Aorta (tissue), 5 donors: ENCODE results near the gene AKR1A1. TPM values are rescaled to one million over a fixed set of nuclear protein-coding genes. Genes with fewer than 3 reads are reported as not detected.
A peak's percentile ranks its signal among the peaks of the same experiment; 100 is the strongest.

Experiments used
- ATAC-seq: fragments of 200-7000 bp; cut with Tn5 transposase; one replicate; pipeline ENCODE4 v1.9.1; 2022; ENCODE audit warnings: moderate library complexity; ENCODE audit not compliant: low FRiP score
- DNase-seq, 2 donors: peaks; one replicate each; pipeline ENCODE4 v3.0.0-alpha.2; 2020
- H3K27ac ChIP-seq, 2 donors: one replicate each; pipeline ENCODE4 v1.5.1; 2013; ENCODE audit warnings: low read length in 2 of 2, mild to moderate bottlenecking in 2 of 2, moderate library complexity in 2 of 2, control low read depth in 1 of 2, inconsistent platforms in 1 of 2, low read depth in 1 of 2
- H3K27me3 ChIP-seq, 2 donors: one replicate each; pipeline ENCODE4 v1.6.1; 2013; ENCODE audit warnings: control low read depth in 1 of 2, low read length in 1 of 2, mild to moderate bottlenecking in 1 of 2, moderate library complexity in 1 of 2; ENCODE audit not compliant: insufficient read depth in 2 of 2, control insufficient read depth in 1 of 2
- H3K36me3 ChIP-seq, 2 donors: one replicate each; pipeline ENCODE4 v1.6.1; 2013; ENCODE audit warnings: control low read depth in 1 of 2, low read length in 1 of 2, mild to moderate bottlenecking in 1 of 2; ENCODE audit not compliant: insufficient read depth in 2 of 2, control insufficient read depth in 1 of 2
- H3K4me1 ChIP-seq, 2 donors: one replicate each; pipeline ENCODE4 v1.6.1; 2013; ENCODE audit warnings: low read length in 2 of 2, control low read depth in 1 of 2, mild to moderate bottlenecking in 1 of 2, moderate library complexity in 1 of 2; ENCODE audit not compliant: insufficient read depth in 2 of 2, control insufficient read depth in 1 of 2
- H3K4me3 ChIP-seq, 2 donors: one replicate each; pipeline ENCODE4 v1.5.1; 2013; ENCODE audit warnings: low read length in 2 of 2, control low read depth in 1 of 2, mild to moderate bottlenecking in 1 of 2
- H3K9me3 ChIP-seq: one replicate; pipeline ENCODE4 v1.6.1; 2013; ENCODE audit warnings: mild to moderate bottlenecking, low read length; ENCODE audit not compliant: control insufficient read depth
- WGBS, 2 donors: extraction: QIAGEN DNeasy Blood & Tissue Kit; methylation state at CpG; one replicate each; pipeline ENCODE4 v1.1.7; 2013; 5-methylcytosine and 5-hydroxymethylcytosine counted together
- intact Hi-C, 2 donors: fragments of 100-400 bp; cut with DNase I; formaldehyde crosslinking; loops; one replicate each; pipeline versions ENCODE4 v1.14.2 to v1.15.0; 2022
- polyA plus RNA-seq, 2 donors: library from polyadenylated mRNA; stranded (reverse); fragments of 200-250 nt; gene quantifications; one replicate each; pipeline ENCODE4 v1.2.3, GENCODE V29; 2013
- total RNA-seq, 2 donors: library from RNA; stranded (reverse); fragmentation: NEBNext Ultra II Directional; extraction: Animal tissue kit (Norgen Biotek cat#: 25700); gene quantifications; one replicate each; pipeline ENCODE4 v1.2.1, GENCODE V29; 2021
- donor health status: healthy with polysubstance abuse.
- donor health status: Bipolar disorder and iron deficiency.
- donor health status: DM: no; HTN: no; CAD: no.
- donor health status: DM: no; HTN: no; CAD: no.
- donor health status: DM: yes; HTN: yes; CAD: no.

AKR1A1 gene
- total and polyA plus RNA-seq, 4 donors, result 102 to 140 (median 128) TPM

DNA sequence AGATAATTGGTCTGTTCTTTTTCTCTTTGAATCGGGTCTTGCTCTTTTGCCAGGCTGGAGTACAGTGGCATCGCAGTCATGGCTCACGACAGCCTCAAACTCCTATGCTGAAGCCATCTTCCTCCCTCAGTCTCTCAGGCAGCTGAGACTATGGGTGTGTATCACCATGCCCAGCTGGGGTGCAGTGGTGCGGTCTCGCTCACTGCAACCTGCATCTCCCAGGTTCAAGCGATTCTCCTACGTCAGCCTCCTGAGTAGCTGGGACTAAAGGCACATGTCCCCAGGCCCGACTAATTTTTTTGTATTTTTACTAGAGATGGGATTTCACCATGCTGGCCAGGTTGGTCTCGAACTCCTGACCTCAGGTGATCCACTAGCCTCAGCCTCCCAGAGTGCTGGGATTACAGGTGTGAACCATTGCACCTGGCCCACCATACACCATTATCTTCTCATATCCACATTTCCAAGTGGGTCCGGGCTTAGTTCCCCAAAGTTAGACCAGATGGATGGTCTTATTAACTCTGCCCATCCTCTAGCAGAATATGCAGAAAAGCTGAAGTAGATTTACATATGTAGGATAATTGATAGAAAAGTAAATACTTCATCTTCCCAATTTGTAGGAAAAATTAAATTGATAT is 60.1 kb downstream of the AKR1A1 start:
- intact Hi-C loops, result no loop called here
- Histone ChIP-seq H3K4me3 (no peak overlapping the region), H3K36me3 (peaks cover 5 to 7% of the 10 kb centered on the region in 2 donors), H3K27ac (no peak overlapping the region), H3K9me3 (no peaks in the 10 kb centered on the region), H3K4me1 (no peaks in the 10 kb centered on the region), H3K27me3 (no peaks in the 10 kb centered on the region)
- no peak for ATAC-seq
- no peak for DNase-seq
- 95 to 97% methylated on average over 10 of the region's 10 CpGs for WGBS, 2 donors

DNA sequence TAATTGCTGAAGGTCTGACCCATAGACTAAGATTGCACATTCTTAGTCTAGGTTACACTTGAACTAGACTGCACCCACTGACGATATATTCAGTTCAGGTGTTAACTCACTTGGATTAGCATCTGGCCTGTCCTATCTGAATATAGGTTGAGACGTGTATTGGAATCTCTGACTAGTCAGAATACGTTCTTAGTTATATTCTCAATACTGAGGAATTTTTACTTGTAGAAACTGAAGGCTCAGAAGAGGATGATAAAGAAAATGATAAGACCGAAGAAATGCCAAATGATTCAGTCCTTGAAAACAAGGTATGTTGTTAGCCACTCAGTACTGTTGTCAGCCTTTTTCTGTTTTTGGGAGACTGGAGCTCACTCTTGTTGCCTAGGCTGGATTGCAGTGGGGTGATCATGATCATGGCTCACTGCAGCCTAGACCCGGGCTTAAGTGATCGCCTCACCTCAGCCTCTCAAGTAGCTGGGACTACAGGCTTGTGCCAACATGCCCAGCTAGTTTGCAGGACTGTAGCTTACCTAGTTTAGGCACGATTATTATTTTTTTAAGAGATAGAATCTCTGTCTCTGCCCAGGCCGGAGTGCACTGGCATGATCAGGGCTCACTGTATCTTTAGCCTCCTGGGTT is 62.4 kb downstream of the AKR1A1 start:
- peaks cover 4 to 5% of the 10 kb centered on the region in 2 donors for H3K36me3 ChIP-seq

DNA sequence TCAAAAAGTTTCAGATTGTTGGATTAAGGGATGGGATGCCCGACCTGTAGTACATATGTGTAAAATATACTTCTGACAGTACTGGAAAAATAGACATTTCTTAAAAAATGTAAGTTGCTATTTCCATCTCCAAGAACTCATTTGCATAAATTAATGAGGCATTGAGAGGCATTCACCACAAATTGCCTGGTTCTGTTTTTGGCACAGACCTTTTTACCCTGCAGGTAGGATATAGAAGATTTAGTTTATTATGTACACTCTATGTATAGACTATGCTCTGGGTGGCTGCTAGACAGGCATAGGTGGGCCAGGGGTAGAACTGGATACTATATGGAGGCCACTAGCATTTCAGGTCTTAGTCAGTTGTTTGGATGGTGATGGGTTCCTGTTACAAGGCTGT is 65.3 kb downstream of the AKR1A1 start:
- DNase-seq (no peak), ATAC-seq (no peak)
- 92 to 93% methylated on average over 1 of the region's 1 CpG for WGBS, 2 donors
- intact Hi-C loops, result no loop called here
- peaks cover 2 to 4% of the 10 kb centered on the region in 2 donors for H3K36me3 ChIP-seq
- no peaks in the 10 kb centered on the region for H3K9me3 ChIP-seq
- no peak overlapping the region for H3K4me3 ChIP-seq
- H3K27ac ChIP-seq, result no peak overlapping the region
- H3K27me3 ChIP-seq, result no peaks in the 10 kb centered on the region
- H3K4me1 ChIP-seq, result no peaks in the 10 kb centered on the region

More for the DNA sequence above, 62.4 kb downstream of the AKR1A1 start:
- H3K4me3 ChIP-seq, result no peak overlapping the region
- H3K27ac ChIP-seq, result no peak overlapping the region
- no peaks in the 10 kb centered on the region for H3K4me1 ChIP-seq
- H3K9me3 ChIP-seq, result no peaks in the 10 kb centered on the region
- H3K27me3 ChIP-seq, result no peaks in the 10 kb centered on the region
- WGBS, 2 donors, result 80 to 88% methylated on average over 8 of the region's 8 CpGs
- no peak for ATAC-seq
- intact Hi-C loops, result no loop called here
- DNase-seq, result no peak

DNA sequence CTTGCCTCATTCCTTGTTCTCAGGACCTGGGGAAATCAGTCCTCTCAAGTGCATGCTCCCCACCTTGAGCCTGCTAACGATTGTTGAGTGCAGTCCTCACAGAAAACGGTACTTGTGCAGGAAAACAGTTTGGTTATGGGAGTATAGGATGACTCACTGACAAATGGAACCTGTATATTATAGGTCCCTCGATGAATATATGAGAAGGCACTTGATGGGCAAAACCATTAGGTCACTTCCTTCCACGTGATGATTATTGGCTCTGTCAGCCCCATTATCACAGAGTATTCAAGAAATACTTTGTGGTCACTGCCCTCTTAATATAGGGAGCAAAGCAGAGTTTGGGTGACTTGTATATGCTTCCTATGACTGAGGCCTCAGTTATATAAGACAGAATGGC is 67.0 kb downstream of the AKR1A1 start:
- H3K36me3 ChIP-seq, result peaks cover 2 to 4% of the 10 kb centered on the region in 2 donors
- H3K4me3 ChIP-seq, result no peak overlapping the region
- H3K9me3 ChIP-seq, result no peaks in the 10 kb centered on the region
- ATAC-seq (no peak), DNase-seq (no peak)
- WGBS, 2 donors, result 78 to 82% methylated on average over 4 of the region's 4 CpGs
- intact Hi-C loops, result no loop called here
- H3K27me3 ChIP-seq, result no peaks in the 10 kb centered on the region
- no peak overlapping the region for H3K27ac ChIP-seq
- no peaks in the 10 kb centered on the region for H3K4me1 ChIP-seq

DNA sequence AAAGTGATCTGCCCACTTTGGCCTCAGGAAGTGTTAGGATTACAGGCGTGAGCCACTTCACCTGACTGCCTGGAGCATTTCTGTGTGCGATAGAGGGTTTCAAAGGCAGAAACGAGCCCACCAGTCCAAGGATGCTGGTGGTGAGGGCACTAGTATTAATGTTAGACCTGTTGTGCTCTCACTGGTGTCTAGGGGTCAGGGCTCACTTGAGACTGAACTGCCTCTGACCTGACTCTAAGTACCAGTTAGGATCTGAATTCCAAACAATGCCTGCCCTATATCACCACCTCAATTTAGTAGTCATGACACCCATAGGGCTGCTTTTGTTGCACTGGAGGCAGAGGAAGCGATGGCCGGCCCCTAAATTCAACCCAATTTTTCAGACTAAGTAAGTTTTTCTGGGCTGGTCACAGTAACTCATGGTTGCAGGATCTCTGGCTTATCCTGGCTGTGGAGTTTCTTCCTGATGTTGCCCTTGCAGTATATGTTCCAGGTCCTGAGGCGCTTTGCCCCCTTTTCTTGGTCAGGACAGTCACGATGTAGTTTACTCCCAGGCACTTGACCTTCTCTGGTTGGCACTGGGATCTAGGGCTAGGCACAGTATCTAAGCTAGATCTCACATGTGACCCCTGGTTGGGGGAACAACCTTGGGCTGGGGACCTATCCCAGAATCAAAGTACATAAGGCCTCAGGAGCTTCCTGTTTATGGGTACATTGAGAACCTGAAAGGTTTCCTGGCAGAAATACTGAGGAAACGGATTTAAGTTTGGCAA is 68.7 kb downstream of the AKR1A1 start:
- 62 to 66% methylated on average over 8 of the region's 8 CpGs for WGBS, 2 donors
- H3K4me3 ChIP-seq, result no peak overlapping the region
- H3K27ac ChIP-seq, result peak overlapping the region in 1 of 2 donors; percentile 14
- no peaks in the 10 kb centered on the region for H3K9me3 ChIP-seq
- DNase-seq (no peak), ATAC-seq (no peak)
- intact Hi-C loops, result no loop called here
- no peaks in the 10 kb centered on the region for H3K27me3 ChIP-seq
- H3K36me3 ChIP-seq, result peaks cover 2 to 4% of the 10 kb centered on the region in 2 donors
- H3K4me1 ChIP-seq, result no peaks in the 10 kb centered on the region

Other genes with a start within 250 kb of the AKR1A1 start
- gene HPDL, start 223.9 kb upstream of the AKR1A1 start, total RNA-seq, result under 1 TPM in 1 of 2 donors, not detected in 1; 0.36 TPM
- gene HPDL, start 223.9 kb upstream of the AKR1A1 start, polyA plus RNA-seq, result not detected
- gene TOE1, start 210.7 kb upstream of the AKR1A1 start, total RNA-seq, result 10 to 100 TPM in 1 of 2 donors, 1 to 10 TPM in 1; 6.9 to 10.6 TPM
- 1 to 10 TPM; 8.1 to 8.5 TPM for gene TOE1, start 210.7 kb upstream of the AKR1A1 start, polyA plus RNA-seq
- gene MUTYH, start 210.4 kb upstream of the AKR1A1 start, total RNA-seq, result 10 to 100 TPM; 19.8 to 28.8 TPM
- 10 to 100 TPM in 1 of 2 donors, 1 to 10 TPM in 1; 4.9 to 49.8 TPM for gene MUTYH, start 210.4 kb upstream of the AKR1A1 start, polyA plus RNA-seq
- 1 to 10 TPM; 5.2 to 8.1 TPM for gene TESK2, start 59.7 kb upstream of the AKR1A1 start, total RNA-seq
- 1 to 10 TPM; 3.8 to 4.9 TPM for gene TESK2, start 59.7 kb upstream of the AKR1A1 start, polyA plus RNA-seq
- gene CCDC163, start 50.8 kb upstream of the AKR1A1 start, total RNA-seq, result 1 to 10 TPM; 1.6 to 2.1 TPM
- 1 to 10 TPM; 2.9 to 3.0 TPM for gene CCDC163, start 50.8 kb upstream of the AKR1A1 start, polyA plus RNA-seq
- gene MMACHC, start 50.5 kb upstream of the AKR1A1 start, total RNA-seq, result 1 to 10 TPM; 2.1 to 2.9 TPM
- 1 to 10 TPM in 1 of 2 donors, under 1 TPM in 1; 0.63 to 1.0 TPM for gene MMACHC, start 50.5 kb upstream of the AKR1A1 start, polyA plus RNA-seq
- 100 to 1,000 TPM; 279 to 286 TPM for gene PRDX1, start 28.9 kb upstream of the AKR1A1 start, total RNA-seq
- 100 to 1,000 TPM; 429 to 441 TPM for gene PRDX1, start 28.9 kb upstream of the AKR1A1 start, polyA plus RNA-seq
- 10 to 100 TPM; 59.1 to 63.3 TPM for gene NASP, start 33.2 kb downstream of the AKR1A1 start, total RNA-seq
- gene NASP, start 33.2 kb downstream of the AKR1A1 start, polyA plus RNA-seq, result 100 to 1,000 TPM in 1 of 2 donors, 10 to 100 TPM in 1; 44.8 to 123 TPM
- 1 to 10 TPM; 1.8 to 3.3 TPM for gene CCDC17, start 73.2 kb downstream of the AKR1A1 start, total RNA-seq
- gene CCDC17, start 73.2 kb downstream of the AKR1A1 start, polyA plus RNA-seq, result under 1 TPM in 1 of 2 donors, not detected in 1; 0.69 TPM
- gene GPBP1L1, start 135.7 kb downstream of the AKR1A1 start, total RNA-seq, result 100 to 1,000 TPM; 104 to 113 TPM
- gene GPBP1L1, start 135.7 kb downstream of the AKR1A1 start, polyA plus RNA-seq, result 10 to 100 TPM; 39.2 to 45.2 TPM
- gene TMEM69, start 137.4 kb downstream of the AKR1A1 start, total RNA-seq, result 10 to 100 TPM; 10.4 to 15.0 TPM
- 10 to 100 TPM; 16.3 to 18.9 TPM for gene TMEM69, start 137.4 kb downstream of the AKR1A1 start, polyA plus RNA-seq
- 10 to 100 TPM in 1 of 2 donors, 1 to 10 TPM in 1; 8.4 to 14.2 TPM for gene IPP, start 199.8 kb downstream of the AKR1A1 start, total RNA-seq
- gene IPP, start 199.8 kb downstream of the AKR1A1 start, polyA plus RNA-seq, result 1 to 10 TPM; 3.9 to 5.5 TPM